ENCODE results near the gene ETV1.

The ETV1 gene

DNA sequence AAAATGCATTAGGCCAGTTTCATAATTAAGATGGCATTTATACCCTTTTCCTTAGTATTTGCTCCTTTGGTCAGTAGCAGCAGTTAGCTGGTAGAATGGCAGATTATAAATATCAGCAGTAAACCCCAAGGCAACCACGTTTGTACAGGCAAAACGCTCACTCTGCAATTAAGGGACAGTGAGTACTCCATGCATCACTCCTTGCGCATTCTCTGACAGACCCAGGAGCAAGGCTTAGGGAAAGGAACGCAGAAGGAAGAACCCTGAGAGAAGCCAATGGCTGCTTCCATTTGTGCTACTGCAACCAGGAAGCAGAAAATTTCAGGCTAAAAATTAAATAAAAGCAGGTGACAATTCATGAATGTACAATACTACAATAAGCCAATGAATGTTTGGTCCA lies 12.9 kb downstream of the ETV1 start:
- H3K4me2 ChIP-seq, result no peak overlapping the region
- H3K4me1 ChIP-seq (ENCODE audit: low read depth, poor library complexity, severe bottlenecking), result no peaks in the 10 kb centered on the region
- no peaks in the 10 kb centered on the region for H4K20me1 ChIP-seq (ENCODE audit: insufficient read depth)
- no peak overlapping the region for H2AFZ ChIP-seq (ENCODE audit: low read depth)
- H3K27me3 ChIP-seq (ENCODE audit: insufficient read depth, low read depth), result no peaks in the 10 kb centered on the region
- H3K27ac ChIP-seq, result no peak overlapping the region
- no peak overlapping the region for H3K4me3 ChIP-seq (IDR thresholded peaks at IDR 0.05; ENCODE audit: insufficient read depth, low read depth, low read length)
- no peaks in the 10 kb centered on the region for H3K79me2 ChIP-seq (ENCODE audit: insufficient read depth, low read depth)
- TF ChIP-seq, protein P1, sequence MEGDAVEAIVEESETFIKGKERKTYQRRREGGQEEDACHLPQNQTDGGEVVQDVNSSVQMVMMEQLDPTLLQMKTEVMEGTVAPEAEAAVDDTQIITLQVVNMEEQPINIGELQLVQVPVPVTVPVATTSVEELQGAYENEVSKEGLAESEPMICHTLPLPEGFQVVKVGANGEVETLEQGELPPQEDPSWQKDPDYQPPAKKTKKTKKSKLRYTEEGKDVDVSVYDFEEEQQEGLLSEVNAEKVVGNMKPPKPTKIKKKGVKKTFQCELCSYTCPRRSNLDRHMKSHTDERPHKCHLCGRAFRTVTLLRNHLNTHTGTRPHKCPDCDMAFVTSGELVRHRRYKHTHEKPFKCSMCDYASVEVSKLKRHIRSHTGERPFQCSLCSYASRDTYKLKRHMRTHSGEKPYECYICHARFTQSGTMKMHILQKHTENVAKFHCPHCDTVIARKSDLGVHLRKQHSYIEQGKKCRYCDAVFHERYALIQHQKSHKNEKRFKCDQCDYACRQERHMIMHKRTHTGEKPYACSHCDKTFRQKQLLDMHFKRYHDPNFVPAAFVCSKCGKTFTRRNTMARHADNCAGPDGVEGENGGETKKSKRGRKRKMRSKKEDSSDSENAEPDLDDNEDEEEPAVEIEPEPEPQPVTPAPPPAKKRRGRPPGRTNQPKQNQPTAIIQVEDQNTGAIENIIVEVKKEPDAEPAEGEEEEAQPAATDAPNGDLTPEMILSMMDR (conservative IDR thresholded peaks at IDR 0.05; ENCODE audit: low read depth, low read length), result no peak
- H3K9ac ChIP-seq, result no peak overlapping the region
- no peaks in the 10 kb centered on the region for H3K36me3 ChIP-seq (ENCODE audit: insufficient read depth)

- Histone ChIP-seq H3K36me3 (ENCODE audit: insufficient read depth) (no peaks in the 10 kb centered on the region), H2AFZ (ENCODE audit: low read depth) (no peak overlapping the region), H3K79me2 (ENCODE audit: insufficient read depth, low read depth) (no peaks in the 10 kb centered on the region), H3K4me1 (ENCODE audit: low read depth, poor library complexity, severe bottlenecking) (no peaks in the 10 kb centered on the region), H3K27me3 (ENCODE audit: insufficient read depth, low read depth) (no peaks in the 10 kb centered on the region), H3K4me3 (IDR thresholded peaks at IDR 0.05; ENCODE audit: insufficient read depth, low read depth, low read length) (no peak overlapping the region), H3K4me2 (no peak overlapping the region), H3K27ac (no peak overlapping the region), H3K9ac (no peak overlapping the region), H4K20me1 (ENCODE audit: insufficient read depth) (no peaks in the 10 kb centered on the region)
- TF ChIP-seq, protein P1 (conservative IDR thresholded peaks at IDR 0.05; ENCODE audit: low read depth, low read length), result no peak
Observed at GRCh38 chr7:13965077-13965476, 24.4 kb downstream of the ETV1 start.

- TF ChIP-seq, protein P1 (conservative IDR thresholded peaks at IDR 0.05; ENCODE audit: low read depth, low read length), result no peak
- Histone ChIP-seq H3K9ac (no peak overlapping the region), H3K27ac (no peak overlapping the region), H3K4me2 (no peak overlapping the region), H3K36me3 (ENCODE audit: insufficient read depth) (no peaks in the 10 kb centered on the region), H3K4me3 (IDR thresholded peaks at IDR 0.05; ENCODE audit: insufficient read depth, low read depth, low read length) (no peak overlapping the region), H3K27me3 (ENCODE audit: insufficient read depth, low read depth) (no peaks in the 10 kb centered on the region), H2AFZ (ENCODE audit: low read depth) (no peak overlapping the region), H4K20me1 (ENCODE audit: insufficient read depth) (no peaks in the 10 kb centered on the region), H3K79me2 (ENCODE audit: insufficient read depth, low read depth) (no peaks in the 10 kb centered on the region), H3K4me1 (ENCODE audit: low read depth, poor library complexity, severe bottlenecking) (no peaks in the 10 kb centered on the region)
Observed at GRCh38 chr7:13963925-13964324, 25.5 kb downstream of the ETV1 start.

DNA sequence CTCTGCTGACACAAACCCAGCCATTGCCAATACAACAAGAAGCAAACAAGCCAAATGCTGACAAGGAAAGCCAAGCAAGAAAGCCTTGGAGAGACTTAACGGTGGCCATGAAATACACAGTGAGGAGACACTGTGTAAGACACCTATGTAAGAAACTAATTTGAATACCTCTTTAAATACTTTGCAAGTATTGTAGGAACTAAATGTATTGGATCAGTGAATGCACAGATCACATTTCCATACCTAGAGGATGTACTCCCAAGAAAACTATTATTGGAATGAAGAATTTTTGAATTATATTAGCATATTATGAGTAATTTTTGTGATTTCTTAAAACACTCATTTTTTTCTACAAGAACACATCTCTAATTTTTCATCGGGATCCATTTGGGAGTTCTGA lies 34.0 kb downstream of the ETV1 start:
- no peak overlapping the region for H3K27ac ChIP-seq
- no peaks in the 10 kb centered on the region for H3K36me3 ChIP-seq (ENCODE audit: insufficient read depth)
- no peaks in the 10 kb centered on the region for H3K4me1 ChIP-seq (ENCODE audit: low read depth, poor library complexity, severe bottlenecking)
- H3K4me3 ChIP-seq (IDR thresholded peaks at IDR 0.05; ENCODE audit: insufficient read depth, low read depth, low read length), result no peak overlapping the region
- H2AFZ ChIP-seq (ENCODE audit: low read depth), result no peak overlapping the region
- no peak overlapping the region for H3K9ac ChIP-seq
- H3K27me3 ChIP-seq (ENCODE audit: insufficient read depth, low read depth), result no peaks in the 10 kb centered on the region
- H3K79me2 ChIP-seq (ENCODE audit: insufficient read depth, low read depth), result no peaks in the 10 kb centered on the region
- TF ChIP-seq, protein P1 (conservative IDR thresholded peaks at IDR 0.05; ENCODE audit: low read depth, low read length), result no peak
- H3K4me2 ChIP-seq, result no peak overlapping the region
- H4K20me1 ChIP-seq (ENCODE audit: insufficient read depth), result no peaks in the 10 kb centered on the region

Measured in KMS-11 (cell line).